K562 (cell line): ENCODE data around the gene HMCN1.

Experiments
- FOXK2 ChIP-seq, 2 experiments: fragments of 450-650 bp; IDR thresholded peaks in 1 of 2; conservative IDR thresholded peaks in 1 of 2; 2 replicates each; pipeline ENCODE4 v1.6.1; 2016; ENCODE audit warnings: low read depth in 2 of 2, mild to moderate bottlenecking in 1 of 2
- USF2 ChIP-seq: sonication (generic); formaldehyde crosslinking; IDR thresholded peaks from 2 replicates; pipeline ENCODE4 v1.5.0; 2020; ENCODE audit warnings: missing genetic modification reagents

- TF ChIP-seq USF2 (CRISPR knock-in tag) (no peak), FOXK2 (conservative IDR thresholded peaks at IDR 0.05 in 1 of 2, IDR thresholded peaks at IDR 0.05 in 1 of 2; ENCODE audit: low read depth in 2 of 2) (no peak)
Measured at GRCh38 chr1:185767508-185768120, 33.4 kb downstream of the HMCN1 start.
